Ovary (tissue), 9 donors: ENCODE data around the gene PAFAH1B2. TPM values are rescaled to one million over a fixed set of nuclear protein-coding genes. Genes with fewer than 3 reads are reported as not detected.
"Not testable (repeated sequence)": the region's sequence is repeated elsewhere in the genome, so short reads cannot be mapped to it uniquely, and the experiment has no call there.

Experiments used
- DNase-seq, 5 donors: peaks; one replicate each; pipeline ENCODE4 v3.0.0-alpha.2; 2019 to 2020
- H3K27ac ChIP-seq, 2 donors: fragments of 200-600 bp; one replicate each; pipeline versions ENCODE4 v1.5.1 to v1.8.0; 2019 to 2022
- H3K27me3 ChIP-seq: fragments of 200-600 bp; one replicate; pipeline ENCODE4 v1.8.0; 2022
- H3K36me3 ChIP-seq: fragments of 200-600 bp; sonication (generic); one replicate; pipeline ENCODE4 v1.5.1; 2019
- H3K4me1 ChIP-seq: one replicate; pipeline ENCODE4 v1.8.1; 2013; ENCODE audit warnings: mild to moderate bottlenecking, moderate library complexity; ENCODE audit not compliant: insufficient read depth
- H3K4me3 ChIP-seq: fragments of 200-600 bp; sonication (generic); one replicate; pipeline ENCODE4 v1.5.1; 2017
- H3K9me3 ChIP-seq, 2 donors: fragments of 200-600 bp in 1 of 2; sonication (generic) in 1 of 2; one replicate each; pipeline versions ENCODE4 v1.5.1 to v1.8.1; 2013 to 2019; ENCODE audit warnings: mild to moderate bottlenecking in 1 of 2, moderate library complexity in 1 of 2
- EP300 ChIP-seq: sonication (generic); formaldehyde crosslinking; IDR thresholded peaks from one replicate; pipeline ENCODE4 v1.6.1; 2017; ENCODE audit warnings: antibody characterized with exemption
- POLR2A ChIP-seq: fragments of 450-650 bp; IDR thresholded peaks from one replicate; pipeline ENCODE4 v1.6.1; 2017; ENCODE audit warnings: antibody characterized with exemption, mild to moderate bottlenecking, moderate library complexity
- WGBS, 3 donors: extraction: QIAGEN DNeasy Blood & Tissue Kit in 1 of 3; methylation state at CpG; one replicate each; pipeline versions ENCODE4 v1.1.5 to v1.1.7; 2013 to 2017; 5-methylcytosine and 5-hydroxymethylcytosine counted together
- intact Hi-C, 4 donors: fragments of 100-400 bp; cut with DNase I; formaldehyde crosslinking; loops; one replicate each; pipeline versions ENCODE4 v1.11.0 to v1.15.1; 2022 to 2023
- polyA plus RNA-seq, 2 donors: library from polyadenylated mRNA; stranded (reverse); fragments of 200-250 nt in 1 of 2; fragments of 350-450 nt in 1 of 2; fragmentation: Illumina TruSeq in 1 of 2; extraction: RNeasy Lipid Tissue Mini Kit (QIAGEN cat#74804) in 1 of 2; gene quantifications; one replicate each; pipeline ENCODE4 v1.2.3, GENCODE V29; 2013 to 2014
- total RNA-seq, 7 donors: library from RNA; depleted of rRNA in 2 of 7; stranded (reverse); fragments of >200 nt in 2 of 7; fragmentation: NEBNext Ultra II Directional in 3 of 7; extraction: Animal tissue kit (Norgen Biotek cat#: 25700) in 3 of 7; gene quantifications; one replicate each; pipeline versions ENCODE4 v1.1.0 to v1.2.4, GENCODE V29; 2016 to 2023
- TF ChIP-seq, protein P1 (sequence below), 3 donors: fragments of 450-650 bp in 2 of 3; fragments of 200-600 bp in 1 of 3; IDR thresholded peaks; one replicate each; pipeline versions ENCODE4 v1.5.1 to v1.8.0; 2016 to 2022; ENCODE audit warnings: antibody characterized with exemption in 3 of 3, mild to moderate bottlenecking in 1 of 3
- donor health status: DM: no; HTN: no; CAD: no; lungs with moderate emphysema.
- donor health status: DM: no; HTN: no; CAD: no.
- donor health status: Bipolar disorder and iron deficiency.
- donor health status: DM: yes; HTN: yes; CAD: no.
- donor health status: DM: no; HTN: no; CAD: no.
- donor health status: DM: yes; HTN: yes; CAD: no.

The PAFAH1B2 gene
- total and polyA plus RNA-seq, 9 donors, result 23.0 to 95.6 (median 75.5) TPM

DNA sequence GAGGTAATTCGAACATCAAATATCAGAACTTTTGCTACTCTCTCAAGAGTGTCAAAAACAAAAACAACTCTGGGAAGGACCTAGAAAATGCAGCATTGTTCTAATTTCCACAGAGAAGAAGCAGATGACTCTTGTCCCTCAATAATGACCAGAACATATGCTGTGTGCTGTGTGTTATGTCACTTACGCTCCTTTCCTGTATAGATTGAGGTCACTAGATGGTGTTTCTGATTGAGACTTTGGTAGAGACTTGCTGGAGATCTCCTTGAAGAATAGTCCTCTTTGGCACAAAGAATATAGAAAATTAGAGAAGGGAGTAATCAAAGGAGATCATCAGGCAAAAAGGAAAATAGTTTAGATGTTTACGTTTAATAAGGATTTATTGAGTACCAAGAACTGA is 43.5 kb upstream of the PAFAH1B2 start:
- intact Hi-C loops, result loop anchor here in 1 of 4 donors (10.0 kb wide), 1 partner anchor 124 kb away; no protein-coding TSS in a partner anchor
- no peak overlapping the region for H3K4me3 ChIP-seq
- H3K27ac ChIP-seq, result no peak overlapping the region
- peaks cover 15% of the 10 kb centered on the region for H3K4me1 ChIP-seq
- no peaks in the 10 kb centered on the region for H3K9me3 ChIP-seq
- TF ChIP-seq EP300 (no peak), POLR2A (no peak)
- TF ChIP-seq, protein P1, sequence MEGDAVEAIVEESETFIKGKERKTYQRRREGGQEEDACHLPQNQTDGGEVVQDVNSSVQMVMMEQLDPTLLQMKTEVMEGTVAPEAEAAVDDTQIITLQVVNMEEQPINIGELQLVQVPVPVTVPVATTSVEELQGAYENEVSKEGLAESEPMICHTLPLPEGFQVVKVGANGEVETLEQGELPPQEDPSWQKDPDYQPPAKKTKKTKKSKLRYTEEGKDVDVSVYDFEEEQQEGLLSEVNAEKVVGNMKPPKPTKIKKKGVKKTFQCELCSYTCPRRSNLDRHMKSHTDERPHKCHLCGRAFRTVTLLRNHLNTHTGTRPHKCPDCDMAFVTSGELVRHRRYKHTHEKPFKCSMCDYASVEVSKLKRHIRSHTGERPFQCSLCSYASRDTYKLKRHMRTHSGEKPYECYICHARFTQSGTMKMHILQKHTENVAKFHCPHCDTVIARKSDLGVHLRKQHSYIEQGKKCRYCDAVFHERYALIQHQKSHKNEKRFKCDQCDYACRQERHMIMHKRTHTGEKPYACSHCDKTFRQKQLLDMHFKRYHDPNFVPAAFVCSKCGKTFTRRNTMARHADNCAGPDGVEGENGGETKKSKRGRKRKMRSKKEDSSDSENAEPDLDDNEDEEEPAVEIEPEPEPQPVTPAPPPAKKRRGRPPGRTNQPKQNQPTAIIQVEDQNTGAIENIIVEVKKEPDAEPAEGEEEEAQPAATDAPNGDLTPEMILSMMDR (IDR thresholded peaks at IDR 0.05), result no peak
- no peaks in the 10 kb centered on the region for H3K27me3 ChIP-seq
- no peaks in the 10 kb centered on the region for H3K36me3 ChIP-seq
- 90 to 93% (median 93%) methylated on average over 3 of the region's 3 CpGs for WGBS, 3 donors
- DNase-seq, result no peak

DNA sequence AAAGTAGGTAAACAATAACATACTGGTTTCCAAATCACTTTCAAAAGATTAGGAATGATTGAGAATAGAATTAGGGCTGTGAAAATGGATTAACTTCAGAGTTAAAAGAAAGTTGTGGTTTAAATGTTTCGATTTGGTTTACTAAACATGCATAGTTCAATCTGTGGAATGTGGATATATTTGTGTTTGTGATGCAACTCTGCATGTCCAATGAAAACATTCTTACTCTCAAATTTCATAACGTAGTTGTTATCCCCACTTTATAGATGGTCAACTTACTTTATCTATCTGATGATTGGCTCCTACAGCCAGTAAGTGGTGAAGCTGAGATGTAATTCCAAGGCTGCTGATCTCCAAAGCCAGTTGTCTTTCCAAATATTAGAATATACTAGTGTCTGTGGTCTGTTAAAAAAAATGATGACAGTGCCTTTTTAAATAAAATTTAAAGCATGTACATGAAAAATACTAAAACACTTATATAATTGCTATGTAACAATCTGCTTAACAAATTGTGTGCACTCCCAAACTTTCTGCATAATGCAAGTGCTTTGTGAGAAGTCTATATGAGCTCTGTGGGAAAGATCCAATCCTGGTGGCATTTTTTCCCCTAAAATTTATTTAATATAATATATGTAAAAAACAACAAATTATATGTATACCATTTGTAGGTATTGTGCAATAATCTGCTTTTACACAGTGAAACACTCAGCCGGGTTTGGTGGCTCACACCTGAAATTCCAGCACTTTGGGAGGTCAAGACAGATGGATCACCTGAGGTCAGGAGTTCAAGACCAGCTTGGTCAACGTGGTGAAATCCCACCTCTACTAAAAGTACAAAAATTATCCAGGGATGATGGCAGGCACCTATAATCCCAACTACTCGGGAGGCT is 36.1 kb upstream of the PAFAH1B2 start:
- no peak for TF ChIP-seq POLR2A
- no peak for TF ChIP-seq EP300
- TF ChIP-seq, protein P1 (IDR thresholded peaks at IDR 0.05), result no peak
- H3K9me3 ChIP-seq, result no peaks in the 10 kb centered on the region
- DNase-seq, result no peak
- intact Hi-C loops, result loop anchor here (2.0 to 10.0 kb wide), 5 partner anchors 117 to 317 kb away; partner anchors contain the start of gene APOA5 (in 2 of the 4)
- H3K36me3 ChIP-seq, result no peaks in the 10 kb centered on the region
- H3K27ac ChIP-seq, result no peak overlapping the region
- WGBS, 3 donors, result 34 to 42% (median 34%) methylated on average over 5 of the region's 5 CpGs
- H3K4me1 ChIP-seq, result no peaks in the 10 kb centered on the region
- no peaks in the 10 kb centered on the region for H3K27me3 ChIP-seq
- H3K4me3 ChIP-seq, result no peak overlapping the region

DNA sequence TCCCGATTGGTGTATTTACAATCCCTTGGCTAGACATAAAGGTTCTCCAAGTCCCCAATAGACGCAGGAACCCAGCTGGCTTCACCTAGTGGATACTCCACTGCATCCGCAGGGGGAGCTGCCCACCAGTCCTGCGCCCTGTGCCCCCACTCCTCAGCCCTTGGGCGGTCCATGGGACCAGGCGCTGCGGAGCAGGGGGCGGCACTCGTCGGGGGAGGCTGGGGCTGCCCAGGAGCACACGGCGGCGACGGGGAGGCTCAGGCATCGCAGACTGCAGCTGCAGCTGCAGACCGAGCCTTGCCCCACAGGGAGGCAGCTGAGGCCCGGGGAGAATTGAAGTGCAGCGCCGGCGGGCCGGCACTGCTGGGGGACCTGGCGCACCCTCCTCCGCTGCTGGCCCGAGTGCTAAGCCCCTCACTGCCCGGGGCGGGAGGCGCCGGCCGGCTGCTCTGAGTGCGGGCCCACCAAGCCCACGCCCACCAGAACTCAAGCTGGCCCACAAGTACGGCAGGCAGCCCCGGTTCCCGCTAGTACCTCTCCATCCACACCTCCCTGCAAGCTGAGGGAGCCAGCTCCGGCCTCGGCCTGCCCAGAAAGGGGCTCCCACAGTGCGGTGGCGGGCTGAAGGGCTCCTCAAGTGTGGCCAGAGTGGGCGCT is 33.7 kb upstream of the PAFAH1B2 start:
- intact Hi-C loops, result loop anchor here in 2 of 4 donors (2.0 to 10.0 kb wide), 2 partner anchors 114 to 318 kb away; no protein-coding TSS in a partner anchor
- TF ChIP-seq EP300 (no peak), POLR2A (no peak)
- TF ChIP-seq, protein P1 (IDR thresholded peaks at IDR 0.05), result no peak
- no peaks in the 10 kb centered on the region for H3K4me1 ChIP-seq
- no peaks in the 10 kb centered on the region for H3K36me3 ChIP-seq
- no peaks in the 10 kb centered on the region for H3K9me3 ChIP-seq
- no peaks in the 10 kb centered on the region for H3K27me3 ChIP-seq
- no peak overlapping the region for H3K27ac ChIP-seq
- WGBS, 3 donors, result 86 to 96% (median 95%) methylated on average over 25 to 39 of the region's 39 CpGs
- DNase-seq, result no peak
- no peak overlapping the region for H3K4me3 ChIP-seq

DNA sequence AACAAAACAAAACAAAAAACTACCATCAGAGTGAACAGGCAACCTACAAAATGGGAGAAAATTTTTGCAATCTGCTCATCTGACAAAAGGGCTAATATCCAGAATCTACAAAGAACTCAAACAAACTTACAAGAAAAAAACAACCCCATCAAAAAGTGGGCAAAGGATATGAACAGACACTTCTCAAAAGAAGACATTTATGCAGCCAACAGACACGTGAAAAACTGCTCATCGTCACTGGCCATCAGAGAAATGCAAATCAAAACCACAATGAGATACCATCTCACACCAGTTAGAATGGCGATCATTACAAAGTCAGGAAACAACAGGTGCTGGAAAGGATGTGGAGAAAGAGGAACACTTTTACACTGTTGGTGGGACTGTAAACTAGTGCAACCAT is 31.6 kb upstream of the PAFAH1B2 start:
- not testable (repeated sequence) for DNase-seq, H3K9me3 ChIP-seq, H3K27me3 ChIP-seq, H3K4me1 ChIP-seq, H3K27ac ChIP-seq, H3K36me3 ChIP-seq, H3K4me3 ChIP-seq
- WGBS, 3 donors, result 69 to 72% (median 69%) methylated on average over 3 of the region's 3 CpGs
- intact Hi-C loops, result loop anchor here in 1 of 4 donors (10.0 kb wide), 1 partner anchor 112 kb away; no protein-coding TSS in a partner anchor

DNA sequence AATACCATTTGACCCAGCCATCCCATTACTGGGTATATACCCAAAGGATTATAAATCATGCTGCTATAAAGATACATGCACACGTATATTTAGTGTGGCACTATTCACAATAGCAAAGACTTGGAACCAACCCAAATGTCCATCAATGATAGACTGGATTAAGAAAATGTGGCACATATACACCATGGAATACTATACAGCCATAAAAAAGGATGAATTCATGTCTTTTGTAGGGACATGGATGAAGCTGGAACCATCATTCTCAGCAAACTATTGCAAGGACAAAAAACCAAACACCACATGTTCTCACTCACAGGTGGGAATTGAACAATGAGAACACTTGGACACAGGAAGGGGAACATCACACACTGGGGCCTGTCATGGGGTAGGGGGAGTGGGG is 31.1 kb upstream of the PAFAH1B2 start:
- not testable (repeated sequence) for H3K4me3 ChIP-seq, DNase-seq, H3K9me3 ChIP-seq, H3K4me1 ChIP-seq, H3K27me3 ChIP-seq, H3K36me3 ChIP-seq, H3K27ac ChIP-seq
- 74 to 87% (median 81%) methylated on average over 1 of the region's 1 CpG for WGBS, 3 donors
- intact Hi-C loops, result loop anchor here in 1 of 4 donors (10.0 kb wide), 1 partner anchor 112 kb away; no protein-coding TSS in a partner anchor
